Transverse colon (tissue), 4 donors: ENCODE data around the gene RBFOX2. TPM values are rescaled to one million over a fixed set of nuclear protein-coding genes. Genes with fewer than 3 reads are reported as not detected.
A peak's percentile ranks its signal among the peaks of the same experiment; 100 is the strongest.
"Not testable (repeated sequence)": the region's sequence is repeated elsewhere in the genome, so short reads cannot be mapped to it uniquely, and the experiment has no call there.

Source experiments
- DNase-seq: peaks from one replicate; pipeline ENCODE4 v3.0.0-alpha.2; 2019
- H3K27ac ChIP-seq, 4 donors: fragments of 200-600 bp; sonication (generic); 2 replicates each; pipeline ENCODE4 v1.5.1; 2016 to 2018; ENCODE audit warnings: inconsistent platforms in 4 of 4
- H3K27me3 ChIP-seq: fragments of 200-600 bp; sonication (generic); 2 replicates; pipeline ENCODE4 v1.5.1; 2017; ENCODE audit warnings: inconsistent platforms
- H3K36me3 ChIP-seq, 4 donors: fragments of 200-600 bp; sonication (generic); 2 replicates each; pipeline ENCODE4 v1.5.1; 2017 to 2019; ENCODE audit warnings: inconsistent platforms in 4 of 4
- H3K4me1 ChIP-seq, 4 donors: fragments of 200-600 bp; sonication (generic); 2 replicates each; pipeline ENCODE4 v1.5.1; 2017 to 2020; ENCODE audit warnings: inconsistent platforms in 4 of 4
- H3K4me3 ChIP-seq, 4 donors: fragments of 200-600 bp; sonication (generic); 1 replicate in 1 of 4; 2 replicates in 3 of 4; pipeline versions ENCODE4 v1.5.1 to v1.6.1; 2017 to 2019; ENCODE audit warnings: inconsistent platforms in 4 of 4
- H3K9me3 ChIP-seq, 2 donors: fragments of 200-600 bp; sonication (generic); 2 replicates each; pipeline ENCODE4 v1.5.1; 2017 to 2019; ENCODE audit warnings: inconsistent platforms in 2 of 2
- CTCF ChIP-seq, 5 experiments: fragments of 200-600 bp in 3 of 5; fragments of 450-650 bp in 2 of 5; sonication (generic) in 3 of 5; IDR thresholded peaks; 1 replicate in 2 of 5; 2 replicates in 3 of 5; pipeline ENCODE4 v1.5.1; 2016 to 2017; ENCODE audit warnings: antibody characterized with exemption in 5 of 5, inconsistent platforms in 3 of 5, mild to moderate bottlenecking in 2 of 5, moderate library complexity in 1 of 5
- EP300 ChIP-seq: sonication (generic); formaldehyde crosslinking; IDR thresholded peaks from one replicate; pipeline ENCODE4 v1.6.1; 2017; ENCODE audit warnings: antibody characterized with exemption, low read depth
- POLR2A ChIP-seq: fragments of 450-650 bp; IDR thresholded peaks from one replicate; pipeline ENCODE4 v1.6.1; 2016; ENCODE audit warnings: antibody characterized with exemption, mild to moderate bottlenecking, moderate library complexity
- POLR2AphosphoS5 ChIP-seq, 3 donors: sonication (generic); formaldehyde crosslinking; IDR thresholded peaks; one replicate each; pipeline ENCODE4 v1.6.1; 2016; ENCODE audit warnings: antibody characterized with exemption in 3 of 3
- WGBS, 2 donors: methylation state at CpG; one replicate each; pipeline ENCODE4 v1.1.5; 2018; ENCODE audit warnings: low coverage in 1 of 2; 5-methylcytosine and 5-hydroxymethylcytosine counted together
- in situ Hi-C, 4 donors: fragments of 200-750 bp; cut with MboI; loops; one replicate each; pipeline versions ENCODE4 v1.15.0 to v1.15.1; 2017; ENCODE audit warnings: low sequenced_read_pairs in 3 of 4, low pct_ligation_motif_present in 1 of 4, low pct_unique_long_range_greater_than_20kb in 1 of 4
- intact Hi-C: fragments of 100-400 bp; cut with DNase I; formaldehyde crosslinking; loops from one replicate; pipeline ENCODE4 v1.15.1; 2023; ENCODE audit warnings: low total_unique reads
- total RNA-seq, 4 donors: library from RNA; depleted of rRNA; stranded (reverse); fragments of >200 nt; gene quantifications; one replicate each; pipeline ENCODE4 v1.1.0, GENCODE V29; 2016

RBFOX2 gene
- total RNA-seq, 4 donors from 2014 or later = 27.3 to 61.1 (median 43.1) TPM

GRCh38 chr22:35739931-35740380 is 288.7 kb downstream of the RBFOX2 start:
- H3K4me1 ChIP-seq = no peaks in the 10 kb centered on the region
- WGBS, 2 donors = 50 to 83% methylated on average over 1 to 3 of the region's 3 CpGs
- in situ Hi-C loops = loop anchor here in 1 of 4 donors (25.0 kb wide), 1 partner anchor 328 kb away; the partner anchor contains the start of gene MCM5
- DNase-seq = no peak
- no peaks in the 10 kb centered on the region for H3K27me3 ChIP-seq
- no peak overlapping the region for H3K27ac ChIP-seq
- H3K36me3 ChIP-seq = peaks cover 0 to 16% (median 3%) of the 10 kb centered on the region in 4 donors
- intact Hi-C loops = no loop called here
- H3K4me3 ChIP-seq = no peak overlapping the region
- TF ChIP-seq EP300 (no peak), POLR2A (no peak), POLR2AphosphoS5 (IDR thresholded peaks at IDR 0.05) (no peak), CTCF (IDR thresholded peaks at IDR 0.05) (no peak)
- no peaks in the 10 kb centered on the region for H3K9me3 ChIP-seq

GRCh38 chr22:35739076-35739930 is 289.3 kb downstream of the RBFOX2 start:
- no peak for DNase-seq
- H3K9me3 ChIP-seq = no peaks in the 10 kb centered on the region
- TF ChIP-seq EP300 (no peak), CTCF (IDR thresholded peaks at IDR 0.05) (peak in 1 of 5 experiments; percentile 14), POLR2AphosphoS5 (IDR thresholded peaks at IDR 0.05) (no peak), POLR2A (no peak)
- intact Hi-C loops (no loop called here), in situ Hi-C loops (loop anchor here in 1 of 4 donors (25.0 kb wide), 1 partner anchor 327 kb away; the partner anchor contains the start of gene MCM5)
- no peaks in the 10 kb centered on the region for H3K4me1 ChIP-seq
- H3K4me3 ChIP-seq = no peak overlapping the region
- no peak overlapping the region for H3K27ac ChIP-seq
- peaks cover 0 to 16% (median 3%) of the 10 kb centered on the region in 4 donors for H3K36me3 ChIP-seq
- WGBS, 2 donors = 81 to 90% methylated on average over 5 to 12 of the region's 12 CpGs
- no peaks in the 10 kb centered on the region for H3K27me3 ChIP-seq

GRCh38 chr22:35737886-35738285 is 290.7 kb downstream of the RBFOX2 start:
- H3K4me3 ChIP-seq, H3K4me1 ChIP-seq, intact Hi-C loops, H3K36me3 ChIP-seq, H3K9me3 ChIP-seq, H3K27me3 ChIP-seq, H3K27ac ChIP-seq, DNase-seq: not testable (repeated sequence)
- in situ Hi-C loops = loop anchor here in 1 of 4 donors (25.0 kb wide), 1 partner anchor 326 kb away; the partner anchor contains the start of gene MCM5
- 92% methylated on average over 6 of the region's 6 CpGs; no CpG with 5 or more reads in 1 of the 2 donors for WGBS, 2 donors

GRCh38 chr22:35736701-35737100 is 291.9 kb downstream of the RBFOX2 start:
- Histone ChIP-seq H3K4me3 (no peak overlapping the region), H3K9me3 (no peaks in the 10 kb centered on the region), H3K27me3 (no peaks in the 10 kb centered on the region), H3K27ac (no peak overlapping the region), H3K4me1 (peaks cover 0 to 7% (median 3%) of the 10 kb centered on the region in 4 donors), H3K36me3 (no peaks in the 10 kb centered on the region)
- no peak for DNase-seq
- TF ChIP-seq POLR2A = no peak
- no peak for TF ChIP-seq POLR2AphosphoS5 (IDR thresholded peaks at IDR 0.05)
- no peak for TF ChIP-seq EP300
- TF ChIP-seq CTCF (IDR thresholded peaks at IDR 0.05) = no peak
- WGBS, 2 donors = 91 to 94% methylated on average over 7 to 12 of the region's 12 CpGs
- in situ Hi-C loops = loop anchor here in 1 of 4 donors (25.0 kb wide), 1 partner anchor 324 kb away; the partner anchor contains the start of gene MCM5
- intact Hi-C loops = no loop called here
